A549 treated with CpdA at 1 μM for 4 hours (cell line): ENCODE measurements around the gene NMB. TPM values are rescaled to one million over a fixed set of nuclear protein-coding genes. Genes with fewer than 3 reads are reported as not detected.

Source experiments
- total RNA-seq: library from RNA; stranded (reverse); fragments of 200-300 nt; extraction: Qiagen RNA extraction; gene quantifications from 5 replicates; pipeline ENCODE4 v1.2.3, GENCODE V29; 2022; ENCODE audit warnings: low read depth

The NMB gene, protein sequence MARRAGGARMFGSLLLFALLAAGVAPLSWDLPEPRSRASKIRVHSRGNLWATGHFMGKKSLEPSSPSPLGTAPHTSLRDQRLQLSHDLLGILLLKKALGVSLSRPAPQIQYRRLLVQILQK
- total RNA-seq, result 15.2 to 25.8 TPM (median 23.7 TPM) in 5 replicates

GRCh38 chr15:84658080-84658787, at the start of gene NMB:
TSS of gene NMB (minus strand) at chr15:84658199. CDS start at chr15:84658152, 47 bp downstream.

GRCh38 chr15:84653910-84654688, 3.9 kb downstream of the NMB start, which contains the start of gene WDR73:
TSS of gene WDR73 (minus strand) at chr15:84654283. CDS start at chr15:84654274, 9 bp downstream.

Other genes starting within 250 kb of the NMB start
- 13.1 to 17.1 TPM (median 14.9 TPM) in 5 replicates for gene ZSCAN2, start 57.2 kb downstream of the NMB start, total RNA-seq
- gene WDR73, start 3.9 kb downstream of the NMB start, total RNA-seq, result 38.9 to 54.0 TPM (median 40.3 TPM) in 5 replicates
- 322 to 463 TPM (median 332 TPM) in 5 replicates for gene SEC11A, start 57.9 kb upstream of the NMB start, total RNA-seq
- 16.8 to 22.3 TPM (median 21.8 TPM) in 5 replicates for gene ZNF592, start 90.4 kb upstream of the NMB start, total RNA-seq
- gene ALPK3, start 159.2 kb upstream of the NMB start, total RNA-seq, result 0.03 to 0.21 TPM (median 0.10 TPM) in 5 replicates
- gene SLC28A1, start 226.5 kb upstream of the NMB start, total RNA-seq, result 0.02 to 0.06 TPM (median 0.05 TPM) in 3 of 5 replicates, not detected in the others